ENCODE measurements around the gene HAPLN3. TPM values are rescaled to one million over a fixed set of nuclear protein-coding genes. Genes with fewer than 3 reads are reported as not detected.

HAPLN3 gene
- total RNA-seq, 1 experiment from 2014 or later = 2.4 TPM

DNA sequence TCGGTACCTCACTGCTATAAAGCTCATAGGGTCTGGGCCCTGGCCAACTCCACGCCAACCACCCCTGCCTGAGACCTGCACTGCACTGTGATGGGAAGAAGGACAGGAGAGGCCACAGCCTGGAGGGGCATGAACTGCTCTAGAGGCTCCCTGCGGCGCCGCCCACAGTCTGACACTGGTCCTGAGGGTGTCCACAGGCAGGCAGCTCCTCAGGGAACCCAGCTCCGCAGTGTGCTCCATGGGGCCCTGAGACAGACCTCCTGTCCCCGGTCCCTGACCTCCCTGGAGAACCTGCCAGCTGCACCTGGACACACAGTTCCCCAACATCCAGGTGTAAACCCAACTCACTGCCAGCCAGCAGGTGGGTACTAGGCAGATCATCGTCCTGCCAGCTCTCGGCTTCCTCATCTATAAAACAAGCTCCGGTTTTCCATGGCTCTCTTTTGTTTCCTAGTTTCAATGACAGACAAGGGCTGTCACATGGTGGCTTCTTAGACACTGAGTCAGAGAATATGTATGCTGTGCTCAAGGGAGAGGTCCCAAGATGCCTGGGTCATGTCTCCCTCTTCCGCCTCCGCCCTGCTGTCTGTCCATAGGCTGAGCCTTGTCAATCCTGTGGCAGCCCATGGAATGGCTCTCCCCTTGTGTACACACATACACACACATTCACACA, 5.1 kb upstream of the HAPLN3 start:
- H3K4me1 ChIP-seq (replicated peaks; ENCODE audit: insufficient read depth) = 0 out of 2 replicates have a peak, but pooled peaks cover 3% of the 10 kb centered on the region
- no peak overlapping the region for H2AFZ ChIP-seq
- H3K4me3 ChIP-seq = no peak overlapping the region
- no peak overlapping the region for H3K4me2 ChIP-seq
- H3K27me3 ChIP-seq (ENCODE audit: insufficient read depth, low read depth) = peaks cover 3% of the 10 kb centered on the region; the same call in 1 of the 2 replicates
- no peaks in the 10 kb centered on the region for H3F3A ChIP-seq (ENCODE audit: insufficient read depth, low read depth)
- no peaks in the 10 kb centered on the region for H3K9me2 ChIP-seq (ENCODE audit: insufficient read depth)
- TF ChIP-seq, protein P1, sequence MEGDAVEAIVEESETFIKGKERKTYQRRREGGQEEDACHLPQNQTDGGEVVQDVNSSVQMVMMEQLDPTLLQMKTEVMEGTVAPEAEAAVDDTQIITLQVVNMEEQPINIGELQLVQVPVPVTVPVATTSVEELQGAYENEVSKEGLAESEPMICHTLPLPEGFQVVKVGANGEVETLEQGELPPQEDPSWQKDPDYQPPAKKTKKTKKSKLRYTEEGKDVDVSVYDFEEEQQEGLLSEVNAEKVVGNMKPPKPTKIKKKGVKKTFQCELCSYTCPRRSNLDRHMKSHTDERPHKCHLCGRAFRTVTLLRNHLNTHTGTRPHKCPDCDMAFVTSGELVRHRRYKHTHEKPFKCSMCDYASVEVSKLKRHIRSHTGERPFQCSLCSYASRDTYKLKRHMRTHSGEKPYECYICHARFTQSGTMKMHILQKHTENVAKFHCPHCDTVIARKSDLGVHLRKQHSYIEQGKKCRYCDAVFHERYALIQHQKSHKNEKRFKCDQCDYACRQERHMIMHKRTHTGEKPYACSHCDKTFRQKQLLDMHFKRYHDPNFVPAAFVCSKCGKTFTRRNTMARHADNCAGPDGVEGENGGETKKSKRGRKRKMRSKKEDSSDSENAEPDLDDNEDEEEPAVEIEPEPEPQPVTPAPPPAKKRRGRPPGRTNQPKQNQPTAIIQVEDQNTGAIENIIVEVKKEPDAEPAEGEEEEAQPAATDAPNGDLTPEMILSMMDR (conservative IDR thresholded peaks at IDR 0.05) = no peak
- no peak for TF ChIP-seq EZH2 (IDR thresholded peaks at IDR 0.05; ENCODE audit: low read depth)
- H3K36me3 ChIP-seq (ENCODE audit: low read depth) = no peaks in the 10 kb centered on the region
- no peaks in the 10 kb centered on the region for H4K20me1 ChIP-seq (ENCODE audit: insufficient read depth)
- CTCF ChIA-PET = interaction anchor here (1.0 kb wide), 1 partner anchor 117 kb away, joined by 5 read pairs; no protein-coding TSS in a partner anchor
- H3K79me2 ChIP-seq (ENCODE audit: low read depth) = no peaks in the 10 kb centered on the region
- TSS peak; percentile 36 for BruUV-seq (replicated peaks)
- POLR2A ChIA-PET (ENCODE audit: unreplicated experiment) = interaction anchor here (0.5 kb wide), 1 partner anchor 307 kb away, joined by 3 read pairs; no protein-coding TSS in a partner anchor
- no peak overlapping the region for H3K27ac ChIP-seq
- H3K9me3 ChIP-seq (ENCODE audit: insufficient read depth, low read depth) = no peaks in the 10 kb centered on the region
- DNase-seq = peak; percentile 61 to 68
- intact Hi-C loops (cut with micrococcal nuclease; ENCODE audit: unreplicated experiment) = no loop called here

DNA sequence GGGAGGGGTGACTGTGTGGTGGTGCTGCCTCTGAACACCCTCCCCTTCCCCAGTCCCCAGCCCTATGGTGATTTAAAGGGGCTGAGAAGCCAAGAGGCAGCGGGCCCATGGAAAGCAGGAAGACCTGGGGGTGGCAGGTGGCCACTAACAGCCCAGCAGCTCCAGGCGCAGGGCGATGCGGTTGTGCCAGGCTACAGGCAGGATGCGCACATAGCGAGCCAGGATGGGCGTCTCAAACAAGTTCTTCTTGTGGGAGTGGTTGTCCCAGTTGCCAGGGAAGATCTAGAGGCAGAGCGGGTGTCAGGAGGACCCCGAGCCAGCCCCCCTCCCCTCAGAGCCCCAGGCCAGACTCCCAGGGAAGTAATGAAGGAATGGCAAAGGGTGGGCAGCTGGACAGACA, 3.9 kb upstream of the HAPLN3 start:
- Histone ChIP-seq H3K27me3 (ENCODE audit: insufficient read depth, low read depth) (peaks cover 14% of the 10 kb centered on the region; the same call in 1 of the 2 replicates), H3K36me3 (ENCODE audit: low read depth) (no peaks in the 10 kb centered on the region), H4K20me1 (ENCODE audit: insufficient read depth) (no peaks in the 10 kb centered on the region), H3K9me2 (ENCODE audit: insufficient read depth) (no peaks in the 10 kb centered on the region), H3K27ac (no peak overlapping the region), H3K9me3 (ENCODE audit: insufficient read depth, low read depth) (no peaks in the 10 kb centered on the region), H3K4me1 (replicated peaks; ENCODE audit: insufficient read depth) (0 out of 2 replicates have a peak, but pooled peaks cover 3% of the 10 kb centered on the region), H3F3A (ENCODE audit: insufficient read depth, low read depth) (no peaks in the 10 kb centered on the region), H3K79me2 (ENCODE audit: low read depth) (no peaks in the 10 kb centered on the region), H2AFZ (no peak overlapping the region), H3K4me3 (no peak overlapping the region), H3K4me2 (no peak overlapping the region)
- ChIA-PET CTCF (no interaction called here), POLR2A (ENCODE audit: unreplicated experiment) (no interaction called here)
- TF ChIP-seq EZH2 (IDR thresholded peaks at IDR 0.05; ENCODE audit: low read depth) = no peak
- TF ChIP-seq, protein P1 (conservative IDR thresholded peaks at IDR 0.05) = no peak
- no peak for DNase-seq
- BruUV-seq (replicated peaks) = no TSS peak
- intact Hi-C loops (cut with micrococcal nuclease; ENCODE audit: unreplicated experiment) = loop anchor here (10.0 kb wide), 1 partner anchor 436 kb away; the partner anchor contains the start of gene POLG

DNA sequence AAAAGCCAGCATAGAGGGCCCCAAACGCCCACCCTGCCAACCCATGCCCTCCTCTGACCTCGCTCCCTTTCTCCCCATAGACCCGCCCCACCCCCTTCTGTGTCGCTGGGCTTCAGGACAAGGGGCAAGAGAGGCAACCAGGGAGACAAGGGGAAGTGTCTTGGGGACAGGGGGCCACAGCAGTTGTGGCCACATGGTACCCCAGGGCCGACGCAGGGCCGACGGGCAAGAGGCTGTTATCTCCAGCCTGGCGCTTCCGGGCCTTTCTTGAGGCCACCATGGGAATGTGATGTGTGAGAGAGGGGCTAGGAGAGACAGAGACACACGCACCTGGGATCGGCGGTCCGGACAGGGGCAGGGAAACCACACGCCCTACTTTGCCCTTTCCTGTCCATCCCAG, 3.4 kb upstream of the HAPLN3 start:
- H3F3A ChIP-seq (ENCODE audit: insufficient read depth, low read depth) = no peaks in the 10 kb centered on the region
- intact Hi-C loops (cut with micrococcal nuclease; ENCODE audit: unreplicated experiment) = loop anchor here (10.0 kb wide), 1 partner anchor 436 kb away; the partner anchor contains the start of gene POLG
- TF ChIP-seq EZH2 (IDR thresholded peaks at IDR 0.05; ENCODE audit: low read depth) = no peak
- TF ChIP-seq, protein P1 (conservative IDR thresholded peaks at IDR 0.05) = no peak
- no peaks in the 10 kb centered on the region for H3K9me2 ChIP-seq (ENCODE audit: insufficient read depth)
- H3K27ac ChIP-seq = no peak overlapping the region
- H4K20me1 ChIP-seq (ENCODE audit: insufficient read depth) = no peaks in the 10 kb centered on the region
- H3K9me3 ChIP-seq (ENCODE audit: insufficient read depth, low read depth) = no peaks in the 10 kb centered on the region
- 0 out of 2 replicates have a peak, but pooled peaks cover 3% of the 10 kb centered on the region for H3K4me1 ChIP-seq (replicated peaks; ENCODE audit: insufficient read depth)
- no TSS peak for BruUV-seq (replicated peaks)
- no peak for DNase-seq
- ChIA-PET CTCF (no interaction called here), POLR2A (ENCODE audit: unreplicated experiment) (no interaction called here)
- no peak overlapping the region for H2AFZ ChIP-seq
- H3K36me3 ChIP-seq (ENCODE audit: low read depth) = no peaks in the 10 kb centered on the region
- H3K4me2 ChIP-seq = no peak overlapping the region
- H3K79me2 ChIP-seq (ENCODE audit: low read depth) = no peaks in the 10 kb centered on the region
- peaks cover 19% of the 10 kb centered on the region; the same call in 1 of the 2 replicates for H3K27me3 ChIP-seq (ENCODE audit: insufficient read depth, low read depth)
- H3K4me3 ChIP-seq = no peak overlapping the region
